IPS-18a (cell line): ENCODE results near the gene LASP1.
A peak's percentile ranks its signal among the peaks of the same experiment; 100 is the strongest.

Experiments used
- H3K27ac ChIP-seq: one replicate; pipeline ENCODE4 v1.5.1; 2013; ENCODE audit warnings: low read length
- H3K27me3 ChIP-seq: one replicate; pipeline ENCODE4 v1.6.1; 2013; ENCODE audit warnings: mild to moderate bottlenecking, low read length; ENCODE audit not compliant: control insufficient read depth, insufficient read depth
- H3K36me3 ChIP-seq: one replicate; pipeline ENCODE4 v1.6.1; 2013; ENCODE audit warnings: low read depth, low read length; ENCODE audit not compliant: control insufficient read depth
- H3K4me1 ChIP-seq: one replicate; pipeline ENCODE4 v1.6.1; 2013; ENCODE audit warnings: low read depth, low read length; ENCODE audit not compliant: control insufficient read depth
- H3K4me3 ChIP-seq: one replicate; pipeline ENCODE4 v1.5.1; 2013; ENCODE audit warnings: low read length
- H3K9ac ChIP-seq: one replicate; pipeline ENCODE4 v1.6.1; 2013; ENCODE audit warnings: mild to moderate bottlenecking, low read length, moderate library complexity
- H3K9me3 ChIP-seq: one replicate; pipeline ENCODE4 v1.6.1; 2013; ENCODE audit warnings: low read depth, low read length; ENCODE audit not compliant: control insufficient read depth

LASP1 gene, protein sequence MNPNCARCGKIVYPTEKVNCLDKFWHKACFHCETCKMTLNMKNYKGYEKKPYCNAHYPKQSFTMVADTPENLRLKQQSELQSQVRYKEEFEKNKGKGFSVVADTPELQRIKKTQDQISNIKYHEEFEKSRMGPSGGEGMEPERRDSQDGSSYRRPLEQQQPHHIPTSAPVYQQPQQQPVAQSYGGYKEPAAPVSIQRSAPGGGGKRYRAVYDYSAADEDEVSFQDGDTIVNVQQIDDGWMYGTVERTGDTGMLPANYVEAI

GRCh38 chr17:38869526-38870258, at the start of gene LASP1:
Gene LASP1 (plus strand): TSS chr17:38870058. CDS start chr17:38870190, 132 bp downstream.
- H3K36me3 ChIP-seq: no peaks in the 10 kb centered on the region

DNA sequence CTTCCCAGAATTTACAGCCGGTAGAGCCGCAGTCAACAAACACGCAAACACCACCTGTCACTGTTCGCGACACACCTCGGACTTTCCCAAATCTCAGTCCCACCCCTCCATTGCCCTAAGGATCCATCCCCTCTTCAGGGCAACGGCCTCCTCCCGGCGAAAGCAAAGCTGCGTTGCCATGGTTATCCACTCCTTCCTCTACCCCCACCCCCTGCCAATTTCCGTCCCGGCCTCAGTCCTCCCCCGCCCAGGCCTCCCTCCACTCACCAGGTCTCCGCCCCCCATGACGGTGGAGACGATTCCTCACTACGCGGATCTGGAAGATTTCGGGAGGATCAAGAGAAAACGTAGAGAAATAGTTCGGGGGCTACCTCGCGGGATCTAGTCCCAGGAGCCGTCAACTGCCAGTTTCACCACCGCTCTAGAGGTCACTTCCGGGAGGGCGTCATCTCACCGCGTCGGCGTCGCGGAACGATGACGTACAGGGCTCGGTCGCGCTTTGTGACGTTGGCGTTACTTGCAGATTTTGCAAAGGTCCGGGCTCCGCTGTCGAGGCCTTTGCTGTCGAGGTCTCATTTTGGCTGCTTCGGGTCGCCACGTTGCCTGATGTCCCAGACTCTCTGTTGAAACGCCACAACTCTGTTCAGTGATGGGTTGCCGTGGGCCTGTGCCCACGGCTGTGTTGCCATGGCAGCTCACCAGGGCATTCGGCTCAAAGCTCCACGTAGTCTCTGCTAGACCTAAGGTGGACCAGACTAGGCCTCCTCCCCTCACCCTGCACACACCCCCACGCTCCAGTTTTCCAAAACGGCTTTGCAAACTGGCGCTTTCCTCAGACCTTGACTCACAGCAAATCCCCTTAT, 44.7 kb upstream of the LASP1 start, which contains the start of gene CWC25:
Gene CWC25 (minus strand): TSS at position 423 of the 863 bp plus-strand sequence. CDS start 138 bp downstream, at position 285.
- no peaks in the 10 kb centered on the region for H3K4me1 ChIP-seq
- H3K27ac ChIP-seq: peak within 1 kb of the TSS; percentile 100
- H3K9ac ChIP-seq: peak within 1 kb of the TSS; percentile 99
- peak within 1 kb of the TSS; percentile 85 for H3K4me3 ChIP-seq
- peaks cover 7% of the 10 kb centered on the region for H3K36me3 ChIP-seq
- H3K9me3 ChIP-seq: no peaks in the 10 kb centered on the region
- H3K27me3 ChIP-seq: no peaks in the 10 kb centered on the region

More at GRCh38 chr17:38869526-38870258, at the start of gene LASP1:
- Histone ChIP-seq H3K27me3 (peaks cover 8% of the 10 kb centered on the region), H3K9me3 (no peaks in the 10 kb centered on the region), H3K4me1 (peaks cover 20% of the 10 kb centered on the region), H3K27ac (peak within 1 kb of the TSS; percentile 66), H3K4me3 (peak within 1 kb of the TSS; percentile 74), H3K9ac (peak within 1 kb of the TSS; percentile 61)

- H3K4me1 ChIP-seq: no peaks in the 10 kb centered on the region
- H3K27ac ChIP-seq: peak overlapping the region; percentile 100
- peak overlapping the region; percentile 85 for H3K4me3 ChIP-seq
- no peaks in the 10 kb centered on the region for H3K9me3 ChIP-seq
- H3K27me3 ChIP-seq: no peaks in the 10 kb centered on the region
- no peaks in the 10 kb centered on the region for H3K36me3 ChIP-seq
- peak overlapping the region; percentile 99 for H3K9ac ChIP-seq
These were observed 44.1 kb upstream of the LASP1 start for GRCh38 chr17:38825762-38826247.

DNA sequence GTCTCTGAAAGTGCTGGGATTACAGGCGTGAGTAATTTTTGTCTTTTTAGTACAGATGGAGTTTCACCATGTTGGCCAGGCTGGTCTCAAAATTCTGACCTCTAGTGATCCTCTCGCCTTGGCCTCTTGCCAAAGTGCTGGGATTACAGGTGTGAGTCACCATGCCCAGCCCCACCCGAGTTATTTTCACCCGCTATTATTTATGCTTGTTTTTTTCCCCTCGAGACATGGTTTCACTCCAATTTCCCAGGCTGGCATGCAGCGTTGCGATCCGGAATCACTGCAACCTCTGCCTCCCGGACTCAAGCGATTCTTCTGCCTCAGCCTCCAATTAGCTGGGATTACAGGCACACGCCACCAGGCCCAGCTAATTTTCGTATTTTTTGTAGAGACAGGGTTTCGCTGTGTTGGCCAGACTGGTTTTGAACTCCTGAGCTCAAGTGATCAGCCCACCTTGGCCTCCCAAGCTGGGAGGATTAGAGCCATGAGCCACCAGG, 25.5 kb upstream of the LASP1 start:
- Histone ChIP-seq H3K9me3 (no peaks in the 10 kb centered on the region), H3K27me3 (no peaks in the 10 kb centered on the region), H3K4me3 (no peak overlapping the region), H3K27ac (no peak overlapping the region), H3K4me1 (no peaks in the 10 kb centered on the region), H3K36me3 (peaks cover 19% of the 10 kb centered on the region), H3K9ac (no peak overlapping the region)

GRCh38 chr17:38848557-38848891, 21.3 kb upstream of the LASP1 start:
- H3K9ac ChIP-seq: no peak overlapping the region
- no peaks in the 10 kb centered on the region for H3K9me3 ChIP-seq
- H3K27ac ChIP-seq: no peak overlapping the region
- H3K27me3 ChIP-seq: no peaks in the 10 kb centered on the region
- peaks cover 54% of the 10 kb centered on the region for H3K36me3 ChIP-seq
- H3K4me3 ChIP-seq: no peak overlapping the region
- H3K4me1 ChIP-seq: peaks cover 10% of the 10 kb centered on the region

DNA sequence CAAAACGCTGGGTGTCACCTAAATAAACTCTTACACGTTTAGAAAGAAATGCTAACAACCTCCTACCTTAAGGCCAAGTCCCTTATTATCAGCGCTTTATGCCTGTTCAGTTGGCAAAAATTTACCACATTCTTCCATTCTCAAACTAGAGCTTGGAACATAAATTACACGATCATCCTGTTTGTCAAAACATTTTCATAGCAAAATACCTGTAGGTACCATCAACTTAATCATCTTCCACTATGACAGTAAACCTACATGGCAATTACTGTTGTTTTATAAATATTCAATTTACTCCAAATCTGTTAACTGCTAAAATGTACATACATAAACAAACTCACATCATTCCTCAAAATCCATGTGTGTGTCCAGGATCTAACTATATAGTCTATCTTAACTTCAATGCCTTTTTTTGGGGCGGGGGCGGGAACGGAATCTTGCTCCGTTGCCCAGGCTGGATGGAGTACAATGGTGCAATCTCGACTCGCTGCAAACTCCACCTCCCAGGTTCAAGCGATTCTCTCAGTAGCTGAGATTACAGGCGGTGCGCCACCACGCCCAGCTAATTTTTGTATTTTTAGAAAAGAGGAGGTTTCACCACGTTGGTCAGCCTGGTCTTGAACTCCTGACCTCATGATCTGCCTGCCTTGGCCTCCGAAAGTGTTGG, 20.8 kb upstream of the LASP1 start:
- Histone ChIP-seq H3K9me3 (no peaks in the 10 kb centered on the region), H3K27ac (no peak overlapping the region), H3K27me3 (no peaks in the 10 kb centered on the region), H3K4me1 (peaks cover 10% of the 10 kb centered on the region), H3K4me3 (no peak overlapping the region), H3K9ac (no peak overlapping the region), H3K36me3 (peaks cover 54% of the 10 kb centered on the region)

GRCh38 chr17:38850374-38850773, 19.5 kb upstream of the LASP1 start:
- Histone ChIP-seq H3K4me1 (peaks cover 10% of the 10 kb centered on the region), H3K27ac (no peak overlapping the region), H3K36me3 (peaks cover 54% of the 10 kb centered on the region), H3K4me3 (peak overlapping the region; percentile 98), H3K9ac (no peak overlapping the region), H3K9me3 (no peaks in the 10 kb centered on the region), H3K27me3 (no peaks in the 10 kb centered on the region)

GRCh38 chr17:38851434-38851833, 18.4 kb upstream of the LASP1 start:
- no peak overlapping the region for H3K27ac ChIP-seq
- H3K36me3 ChIP-seq: peaks cover 54% of the 10 kb centered on the region
- H3K4me3 ChIP-seq: peak overlapping the region; percentile 98

DNA sequence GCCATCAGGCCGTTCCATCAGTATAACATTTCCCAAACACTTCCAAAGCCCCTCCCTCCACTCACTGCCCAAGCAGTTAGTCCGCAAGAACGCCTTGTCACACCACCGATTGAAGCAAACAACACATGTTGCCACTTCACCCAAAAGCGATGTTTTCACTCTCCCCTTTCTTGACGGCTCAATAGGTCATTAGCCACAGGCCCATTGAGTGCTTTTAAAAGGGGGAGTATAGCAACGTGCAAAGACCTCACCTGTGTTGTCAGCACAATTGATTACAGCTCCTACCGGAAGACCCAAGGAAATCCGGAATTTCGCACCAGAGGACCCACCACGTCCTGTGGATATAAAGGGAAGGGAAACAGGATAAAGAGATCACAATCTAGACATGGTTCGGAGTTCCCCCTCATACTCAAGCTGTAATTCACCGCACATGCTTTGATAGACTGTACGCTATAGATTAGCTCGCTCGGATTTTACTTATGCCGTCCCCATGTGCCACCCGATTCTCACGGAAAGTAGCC, 17.0 kb upstream of the LASP1 start:
- peak overlapping the region; percentile 98 for H3K4me3 ChIP-seq
- H3K9ac ChIP-seq: peak overlapping the region; percentile 98
- no peaks in the 10 kb centered on the region for H3K27me3 ChIP-seq
- H3K36me3 ChIP-seq: peaks cover 50% of the 10 kb centered on the region
- peaks cover 10% of the 10 kb centered on the region for H3K4me1 ChIP-seq
- H3K9me3 ChIP-seq: no peaks in the 10 kb centered on the region
- peak overlapping the region; percentile 88 for H3K27ac ChIP-seq

More at GRCh38 chr17:38851434-38851833, 18.4 kb upstream of the LASP1 start:
- H3K4me1 ChIP-seq: peaks cover 10% of the 10 kb centered on the region
- no peaks in the 10 kb centered on the region for H3K9me3 ChIP-seq
- H3K9ac ChIP-seq: peak overlapping the region; percentile 98
- H3K27me3 ChIP-seq: no peaks in the 10 kb centered on the region

DNA sequence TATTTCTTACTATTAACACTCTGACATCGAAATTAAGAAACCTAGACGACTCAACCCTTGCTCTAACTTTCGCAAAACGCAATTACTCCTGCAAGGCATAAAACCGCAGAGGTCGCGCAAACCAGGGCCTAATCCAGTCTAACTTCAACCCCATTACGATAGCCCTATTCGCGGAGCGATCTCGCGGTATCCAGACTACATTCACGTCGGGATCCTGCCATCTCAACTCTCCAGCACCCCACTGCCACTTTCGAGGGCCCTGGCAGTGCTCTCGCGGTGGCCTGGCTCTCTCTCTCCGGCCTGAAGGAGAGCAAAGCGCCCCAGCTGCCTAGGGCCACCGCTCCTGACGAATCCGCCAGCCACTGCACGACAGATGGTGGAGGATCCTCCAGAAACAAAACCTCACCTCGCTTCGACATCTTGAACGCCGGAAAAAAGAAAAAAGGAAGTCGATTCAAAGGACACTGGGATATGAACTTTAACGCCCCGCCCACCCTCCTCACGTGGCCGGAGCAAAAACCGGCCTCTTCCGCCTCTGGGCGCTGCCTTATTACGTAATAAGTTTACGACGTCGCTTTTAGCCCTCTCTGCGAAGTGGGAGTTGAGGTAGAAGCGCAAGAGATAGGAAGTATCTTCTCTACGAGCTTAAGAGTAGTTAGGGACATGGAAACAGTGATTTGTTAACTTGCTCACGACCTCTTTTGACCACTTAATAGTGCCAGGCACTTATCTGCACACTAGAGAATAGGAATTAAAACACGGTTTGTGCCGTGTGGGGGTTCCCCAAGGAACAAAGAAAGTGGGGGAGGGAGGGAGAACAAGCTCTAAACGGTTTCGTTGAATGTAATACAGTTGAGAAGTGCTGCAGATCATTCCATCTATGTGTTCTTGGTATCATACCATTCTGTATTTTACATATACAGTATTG, 16.3 kb upstream of the LASP1 start, which contains the start of gene RPL23:
Gene RPL23 (minus strand): TSS at position 430 of the 928 bp plus-strand sequence. CDS start 11 bp downstream, at position 419.
- peak within 1 kb of the TSS; percentile 98 for H3K4me3 ChIP-seq
- no peaks in the 10 kb centered on the region for H3K9me3 ChIP-seq
- H3K27ac ChIP-seq: peak within 1 kb of the TSS; percentile 88
- H3K36me3 ChIP-seq: peaks cover 43% of the 10 kb centered on the region
- H3K4me1 ChIP-seq: peaks cover 10% of the 10 kb centered on the region
- peak within 1 kb of the TSS; percentile 98 for H3K9ac ChIP-seq
- H3K27me3 ChIP-seq: no peaks in the 10 kb centered on the region
